ENCODE measurements around the gene NFIA. TPM values are rescaled to one million over a fixed set of nuclear protein-coding genes. Genes with fewer than 3 reads are reported as not detected.

Gene NFIA
- total and polyA plus RNA-seq, 9 of the 15 experiments (the other 6 are each of a cell fraction or from before 2014, with no cell fraction given): 5.3 to 24.9 (median 9.8) TPM

DNA sequence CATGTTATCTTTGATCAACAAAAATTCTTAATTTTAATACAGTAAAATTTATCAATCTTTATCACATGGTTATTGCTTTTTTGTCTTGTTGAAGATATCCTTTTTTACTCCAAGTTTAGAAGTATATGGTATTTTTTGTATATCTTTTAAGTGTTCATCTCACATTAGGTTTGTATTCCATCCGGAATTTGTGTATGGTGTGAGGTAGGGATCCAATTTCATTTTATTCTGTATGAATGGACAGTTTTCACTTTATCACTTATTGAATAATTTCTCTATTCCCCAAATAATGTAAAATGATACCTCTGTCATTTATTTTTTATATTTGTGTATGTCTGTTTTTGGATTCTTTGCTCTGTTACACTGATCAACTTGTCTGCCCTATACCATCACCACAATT lies 25.3 kb downstream of the NFIA start (continued):
- TF ChIP-seq, protein P1, sequence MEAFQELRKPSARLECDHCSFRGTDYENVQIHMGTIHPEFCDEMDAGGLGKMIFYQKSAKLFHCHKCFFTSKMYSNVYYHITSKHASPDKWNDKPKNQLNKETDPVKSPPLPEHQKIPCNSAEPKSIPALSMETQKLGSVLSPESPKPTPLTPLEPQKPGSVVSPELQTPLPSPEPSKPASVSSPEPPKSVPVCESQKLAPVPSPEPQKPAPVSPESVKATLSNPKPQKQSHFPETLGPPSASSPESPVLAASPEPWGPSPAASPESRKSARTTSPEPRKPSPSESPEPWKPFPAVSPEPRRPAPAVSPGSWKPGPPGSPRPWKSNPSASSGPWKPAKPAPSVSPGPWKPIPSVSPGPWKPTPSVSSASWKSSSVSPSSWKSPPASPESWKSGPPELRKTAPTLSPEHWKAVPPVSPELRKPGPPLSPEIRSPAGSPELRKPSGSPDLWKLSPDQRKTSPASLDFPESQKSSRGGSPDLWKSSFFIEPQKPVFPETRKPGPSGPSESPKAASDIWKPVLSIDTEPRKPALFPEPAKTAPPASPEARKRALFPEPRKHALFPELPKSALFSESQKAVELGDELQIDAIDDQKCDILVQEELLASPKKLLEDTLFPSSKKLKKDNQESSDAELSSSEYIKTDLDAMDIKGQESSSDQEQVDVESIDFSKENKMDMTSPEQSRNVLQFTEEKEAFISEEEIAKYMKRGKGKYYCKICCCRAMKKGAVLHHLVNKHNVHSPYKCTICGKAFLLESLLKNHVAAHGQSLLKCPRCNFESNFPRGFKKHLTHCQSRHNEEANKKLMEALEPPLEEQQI (IDR thresholded peaks at IDR 0.05): no peak
- TF ChIP-seq, protein P2, sequence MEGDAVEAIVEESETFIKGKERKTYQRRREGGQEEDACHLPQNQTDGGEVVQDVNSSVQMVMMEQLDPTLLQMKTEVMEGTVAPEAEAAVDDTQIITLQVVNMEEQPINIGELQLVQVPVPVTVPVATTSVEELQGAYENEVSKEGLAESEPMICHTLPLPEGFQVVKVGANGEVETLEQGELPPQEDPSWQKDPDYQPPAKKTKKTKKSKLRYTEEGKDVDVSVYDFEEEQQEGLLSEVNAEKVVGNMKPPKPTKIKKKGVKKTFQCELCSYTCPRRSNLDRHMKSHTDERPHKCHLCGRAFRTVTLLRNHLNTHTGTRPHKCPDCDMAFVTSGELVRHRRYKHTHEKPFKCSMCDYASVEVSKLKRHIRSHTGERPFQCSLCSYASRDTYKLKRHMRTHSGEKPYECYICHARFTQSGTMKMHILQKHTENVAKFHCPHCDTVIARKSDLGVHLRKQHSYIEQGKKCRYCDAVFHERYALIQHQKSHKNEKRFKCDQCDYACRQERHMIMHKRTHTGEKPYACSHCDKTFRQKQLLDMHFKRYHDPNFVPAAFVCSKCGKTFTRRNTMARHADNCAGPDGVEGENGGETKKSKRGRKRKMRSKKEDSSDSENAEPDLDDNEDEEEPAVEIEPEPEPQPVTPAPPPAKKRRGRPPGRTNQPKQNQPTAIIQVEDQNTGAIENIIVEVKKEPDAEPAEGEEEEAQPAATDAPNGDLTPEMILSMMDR (IDR thresholded peaks at IDR 0.05 in 2 of 3, conservative IDR thresholded peaks at IDR 0.05 in 1 of 3; ENCODE audit: insufficient read depth in 2 of 3, low read depth in 1 of 3, low read length in 3 of 3): no peak
- no peak for TF ChIP-seq ZC3H4 (CRISPR knock-in tag; IDR thresholded peaks at IDR 0.05; ENCODE audit: borderline replicate concordance)

DNA sequence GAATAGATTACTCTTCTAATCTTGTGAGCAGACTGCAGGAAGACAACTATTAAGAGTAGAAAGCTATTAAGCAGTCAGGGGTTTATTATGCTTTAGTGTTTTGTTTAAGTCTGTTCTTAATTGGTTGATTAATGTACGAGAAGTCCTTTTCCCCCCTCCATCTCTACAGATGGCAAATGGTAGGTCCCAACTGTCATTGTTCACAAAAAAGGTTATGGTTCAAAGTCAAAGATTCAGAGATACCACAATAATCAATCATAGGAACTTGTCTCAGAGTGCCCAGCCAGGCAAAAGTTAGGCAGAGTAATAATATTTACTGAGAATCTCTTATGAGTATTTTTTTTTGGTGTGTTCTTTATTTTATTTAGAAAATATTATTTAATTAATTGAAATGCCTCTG lies 26.8 kb downstream of the NFIA start:
- ChIA-PET CTCF (ENCODE audit: low intra/inter-chr PET ratio) (no interaction called here), POLR2A (no interaction called here)
- in situ Hi-C loops (cut with MboI) (no loop called here), intact Hi-C loops (cut with micrococcal nuclease) (no loop called here)
- Histone ChIP-seq H3K79me2 (ENCODE audit: control insufficient read depth, insufficient read depth, low read length) (peaks cover 97% of the 10 kb centered on the region), H2AFZ (ENCODE audit: low read depth, low read length) (no peak overlapping the region), H3K9ac (ENCODE audit: insufficient read depth in 1 of 2, low read depth in 2 of 2, low read length in 2 of 2) (no peak overlapping the region), H3K9me3 (replicated peaks; ENCODE audit: control insufficient read depth, insufficient read depth, low read depth, low read length) (peaks cover 9% of the 10 kb centered on the region), H3K4me1 (replicated peaks in 1 of 2; ENCODE audit: control insufficient read depth in 2 of 2, insufficient read depth in 2 of 2, low read length in 2 of 2) (peaks cover 0 to 4% of the 10 kb centered on the region in 2 experiments; a peak in 4 of 5 replicates), H4K20me1 (replicated peaks; ENCODE audit: control insufficient read depth, insufficient read depth, low read length) (no peaks in the 10 kb centered on the region), H3K4me3 (no peak overlapping the region), H3K9me1 (ENCODE audit: control insufficient read depth, insufficient read depth, low read length) (no peaks in the 10 kb centered on the region), H3K36me3 (ENCODE audit: control insufficient read depth, insufficient read depth, low read length) (peaks cover 17% of the 10 kb centered on the region; the same call in 2 of the 3 replicates), H3K4me2 (ENCODE audit: insufficient read depth, low read length) (no peak overlapping the region), H3K27ac (ENCODE audit: extremely low read depth, low read depth, low read length) (peak overlapping the region; percentile 18; the same call in 1 of the 3 replicates), H3K27me3 (ENCODE audit: control insufficient read depth in 2 of 2, insufficient read depth in 2 of 2, low read length in 2 of 2) (no peaks in the 10 kb centered on the region)
- no peak for FAIRE-seq
- DNase-seq (ENCODE audit: extremely low read depth in 1 of 4, low spot score in 3 of 4): no peak
- 86% methylated on average over 1 of the region's 1 CpG for WGBS (ENCODE audit: insufficient coverage, low coverage, missing lambda C conversion rate)
- ATAC-seq: no peak
- BruUV-seq (replicated peaks): no TSS peak
- TF ChIP-seq NR2C1 (IDR thresholded peaks at IDR 0.05) (peak; percentile 63), NR2C1 (tag; IDR thresholded peaks at IDR 0.05) (peak; percentile 72), U2AF1 (optimal IDR thresholded peaks at IDR 0.05; ENCODE audit: low read depth, low read length) (no peak), CC2D1A (IDR thresholded peaks at IDR 0.05) (peak; percentile 23; the same call in 1 of the 2 replicates), ZNF124 (CRISPR knock-in tag; IDR thresholded peaks at IDR 0.05) (no peak), MEIS2 (IDR thresholded peaks at IDR 0.05; ENCODE audit: partially characterized antibody) (peak; percentile 74), MYBL2 (IDR thresholded peaks at IDR 0.05; ENCODE audit: low read depth) (peak; percentile 51), MYBL2 (CRISPR knock-in tag; IDR thresholded peaks at IDR 0.05; ENCODE audit: borderline replicate concordance) (no peak)
- TF ChIP-seq, protein P3, sequence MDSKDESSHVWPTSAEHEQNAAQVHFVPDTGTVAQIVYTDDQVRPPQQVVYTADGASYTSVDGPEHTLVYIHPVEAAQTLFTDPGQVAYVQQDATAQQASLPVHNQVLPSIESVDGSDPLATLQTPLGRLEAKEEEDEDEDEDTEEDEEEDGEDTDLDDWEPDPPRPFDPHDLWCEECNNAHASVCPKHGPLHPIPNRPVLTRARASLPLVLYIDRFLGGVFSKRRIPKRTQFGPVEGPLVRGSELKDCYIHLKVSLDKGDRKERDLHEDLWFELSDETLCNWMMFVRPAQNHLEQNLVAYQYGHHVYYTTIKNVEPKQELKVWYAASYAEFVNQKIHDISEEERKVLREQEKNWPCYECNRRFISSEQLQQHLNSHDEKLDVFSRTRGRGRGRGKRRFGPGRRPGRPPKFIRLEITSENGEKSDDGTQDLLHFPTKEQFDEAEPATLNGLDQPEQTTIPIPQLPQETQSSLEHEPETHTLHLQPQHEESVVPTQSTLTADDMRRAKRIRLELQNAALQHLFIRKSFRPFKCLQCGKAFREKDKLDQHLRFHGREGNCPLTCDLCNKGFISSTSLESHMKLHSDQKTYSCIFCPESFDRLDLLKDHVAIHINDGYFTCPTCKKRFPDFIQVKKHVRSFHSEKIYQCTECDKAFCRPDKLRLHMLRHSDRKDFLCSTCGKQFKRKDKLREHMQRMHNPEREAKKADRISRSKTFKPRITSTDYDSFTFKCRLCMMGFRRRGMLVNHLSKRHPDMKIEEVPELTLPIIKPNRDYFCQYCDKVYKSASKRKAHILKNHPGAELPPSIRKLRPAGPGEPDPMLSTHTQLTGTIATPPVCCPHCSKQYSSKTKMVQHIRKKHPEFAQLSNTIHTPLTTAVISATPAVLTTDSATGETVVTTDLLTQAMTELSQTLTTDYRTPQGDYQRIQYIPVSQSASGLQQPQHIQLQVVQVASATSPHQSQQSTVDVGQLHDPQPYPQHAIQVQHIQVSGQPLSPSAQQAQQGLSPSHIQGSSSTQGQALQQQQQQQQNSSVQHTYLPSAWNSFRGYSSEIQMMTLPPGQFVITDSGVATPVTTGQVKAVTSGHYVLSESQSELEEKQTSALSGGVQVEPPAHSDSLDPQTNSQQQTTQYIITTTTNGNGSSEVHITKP (IDR thresholded peaks at IDR 0.05; ENCODE audit: partially characterized antibody): peak; percentile 93
- TF ChIP-seq, protein P4, sequence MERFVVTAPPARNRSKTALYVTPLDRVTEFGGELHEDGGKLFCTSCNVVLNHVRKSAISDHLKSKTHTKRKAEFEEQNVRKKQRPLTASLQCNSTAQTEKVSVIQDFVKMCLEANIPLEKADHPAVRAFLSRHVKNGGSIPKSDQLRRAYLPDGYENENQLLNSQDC (CRISPR knock-in tag; IDR thresholded peaks at IDR 0.05): no peak
